ENCODE measurements around the gene CPED1.
"Not testable (repeated sequence)": the region's sequence is repeated elsewhere in the genome, so short reads cannot be mapped to it uniquely, and the experiment has no call there.

Gene CPED1

GRCh38 chr7:121300685-121301420 lies 312.3 kb downstream of the CPED1 start:
- no peak for DNase-seq

- DNase-seq: no peak
Measured at GRCh38 chr7:121301446-121302213, 313.1 kb downstream of the CPED1 start.

- DNase-seq: no peak
Measured at GRCh38 chr7:121302214-121302745, 313.8 kb downstream of the CPED1 start.

GRCh38 chr7:121303422-121304101 lies 315.1 kb downstream of the CPED1 start:
- no peak for DNase-seq

GRCh38 chr7:121304102-121304658 lies 315.7 kb downstream of the CPED1 start:
- DNase-seq: no peak

- DNase-seq: no peak
Measured at GRCh38 chr7:121305109-121305508, 316.6 kb downstream of the CPED1 start.

- DNase-seq: no peak
Measured at GRCh38 chr7:121306565-121306964, 318.1 kb downstream of the CPED1 start.

- DNase-seq: no peak
Measured at GRCh38 chr7:121307021-121307574, 318.6 kb downstream of the CPED1 start.

- no peak for DNase-seq
Measured at GRCh38 chr7:121313220-121313792, 324.8 kb downstream of the CPED1 start.

- no peak for DNase-seq
Measured at GRCh38 chr7:121313793-121314676, 325.5 kb downstream of the CPED1 start.

GRCh38 chr7:121315170-121315569 lies 326.7 kb downstream of the CPED1 start:
- not testable (repeated sequence) for DNase-seq

GRCh38 chr7:121322460-121322859 lies 333.9 kb downstream of the CPED1 start:
- no peak for DNase-seq

GRCh38 chr7:121323515-121324302 lies 335.2 kb downstream of the CPED1 start:
- DNase-seq: no peak

GRCh38 chr7:121327671-121328070 lies 339.2 kb downstream of the CPED1 start:
- no peak for DNase-seq

GRCh38 chr7:121328508-121329190 lies 340.1 kb downstream of the CPED1 start, which contains the start of gene WNT16:
Gene WNT16 (plus strand): TSS chr7:121329000. CDS start chr7:121329293, 293 bp downstream.
- DNase-seq: no peak

GRCh38 chr7:121329191-121330052 lies 340.9 kb downstream of the CPED1 start:
- DNase-seq: no peak

- no peak for DNase-seq
Measured at GRCh38 chr7:121330053-121330833, 341.7 kb downstream of the CPED1 start.

- DNase-seq: no peak
Measured at GRCh38 chr7:121331048-121331447, 342.5 kb downstream of the CPED1 start.
